HG03280 (cell line): ENCODE measurements around the gene IGFLR1.
"Not testable (repeated sequence)": the region's sequence is repeated elsewhere in the genome, so short reads cannot be mapped to it uniquely, and the experiment has no call there.

ENCODE experiments used
- ATAC-seq: cut with Tn5 transposase; IDR thresholded peaks from one replicate; pipeline ENCODE4 v1.9.1; 2021; ENCODE audit warnings: mild to moderate bottlenecking, moderate library complexity; ENCODE audit not compliant: unreplicated experiment

The IGFLR1 gene

DNA sequence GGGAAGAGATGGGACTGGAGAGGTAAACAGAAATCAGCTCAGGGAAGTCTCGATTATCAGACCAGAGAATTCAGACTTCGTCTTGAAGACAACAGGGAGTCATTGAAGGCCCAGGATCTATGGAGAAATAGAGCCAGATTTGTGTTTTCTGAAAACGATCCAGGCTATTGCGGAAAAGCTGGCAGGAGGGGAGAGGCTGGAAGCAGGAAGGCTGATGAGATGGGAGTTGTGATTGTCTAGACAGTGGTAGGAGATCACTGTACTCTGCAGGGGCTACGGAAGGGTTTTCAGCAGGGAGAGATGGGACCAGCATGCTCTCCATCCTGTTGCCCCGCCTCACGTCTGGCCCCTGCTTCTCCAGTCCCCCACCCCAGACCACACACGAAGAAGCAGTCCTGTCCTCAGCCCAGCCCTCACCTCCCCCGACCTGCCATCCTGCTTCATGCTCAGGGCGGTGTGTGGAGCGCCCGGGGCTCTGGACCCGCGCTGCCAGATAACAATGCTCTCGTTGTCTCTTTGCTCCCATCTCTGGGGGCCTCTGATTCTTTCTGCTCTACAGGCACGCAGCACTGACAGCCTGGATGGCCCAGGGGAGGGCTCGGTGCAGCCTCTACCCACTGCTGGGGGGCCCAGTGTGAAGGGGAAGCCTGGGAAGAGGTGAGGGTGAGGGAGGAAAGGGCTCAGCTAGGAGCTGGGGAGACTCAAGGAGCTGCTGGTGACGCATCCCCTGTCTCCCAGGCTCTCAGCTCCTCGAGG lies 35.0 kb upstream of the IGFLR1 start:
- no peak for ATAC-seq

DNA sequence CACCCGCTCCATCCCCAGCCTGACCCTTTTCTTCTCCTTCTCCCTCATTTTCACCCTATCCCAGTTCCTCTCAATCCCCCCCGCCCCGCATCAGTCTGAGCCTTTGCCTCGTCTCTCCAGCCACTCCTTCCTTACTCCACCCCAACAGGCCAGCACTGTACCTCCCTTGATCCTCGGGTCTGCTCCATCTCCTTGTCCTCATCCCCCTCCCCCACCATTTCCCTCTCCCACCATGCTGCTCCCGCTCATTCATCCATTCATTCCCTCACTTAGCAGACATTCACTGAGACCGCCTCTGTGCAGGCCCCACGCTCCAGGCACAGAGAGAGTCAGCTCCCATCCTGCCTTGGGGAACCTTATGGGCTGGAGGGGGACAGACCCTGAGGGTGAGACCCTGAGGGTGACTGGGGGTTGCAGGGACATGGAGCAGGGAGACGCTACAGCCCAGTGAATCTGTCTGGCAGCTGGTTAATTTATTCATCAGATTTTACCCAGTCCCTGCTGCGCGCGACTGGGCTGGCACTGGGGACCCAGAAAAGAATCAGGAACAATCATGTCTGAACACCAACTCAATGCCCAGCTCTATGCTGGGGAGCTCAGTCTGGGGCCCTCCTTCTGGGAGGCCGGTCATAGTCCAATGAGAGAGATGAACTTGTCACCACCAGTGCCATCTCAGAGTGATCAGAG lies 34.0 kb upstream of the IGFLR1 start:
- no peak for ATAC-seq

GRCh38 chr19:35775298-35776101 lies 33.2 kb upstream of the IGFLR1 start, which contains the start of gene ARHGAP33:
Gene ARHGAP33 (plus strand): TSS chr19:35775564. CDS start chr19:35775659, 95 bp downstream.
- peak; percentile 92 for ATAC-seq

DNA sequence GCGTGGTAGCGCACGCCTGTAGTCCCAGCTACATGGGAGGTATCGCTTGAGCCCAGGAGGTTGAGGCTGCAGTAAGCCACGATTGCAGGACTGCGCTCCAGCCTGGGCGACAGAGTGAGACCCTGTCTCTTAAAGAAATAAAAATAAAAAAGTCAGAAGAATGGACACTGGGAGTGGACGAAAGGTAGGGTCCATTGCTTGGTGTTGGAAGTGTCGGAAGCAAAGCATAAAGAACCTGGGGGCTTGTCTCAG lies 32.7 kb upstream of the IGFLR1 start:
- no peak for ATAC-seq

GRCh38 chr19:35774274-35775045 lies 32.2 kb upstream of the IGFLR1 start:
- ATAC-seq: no peak

DNA sequence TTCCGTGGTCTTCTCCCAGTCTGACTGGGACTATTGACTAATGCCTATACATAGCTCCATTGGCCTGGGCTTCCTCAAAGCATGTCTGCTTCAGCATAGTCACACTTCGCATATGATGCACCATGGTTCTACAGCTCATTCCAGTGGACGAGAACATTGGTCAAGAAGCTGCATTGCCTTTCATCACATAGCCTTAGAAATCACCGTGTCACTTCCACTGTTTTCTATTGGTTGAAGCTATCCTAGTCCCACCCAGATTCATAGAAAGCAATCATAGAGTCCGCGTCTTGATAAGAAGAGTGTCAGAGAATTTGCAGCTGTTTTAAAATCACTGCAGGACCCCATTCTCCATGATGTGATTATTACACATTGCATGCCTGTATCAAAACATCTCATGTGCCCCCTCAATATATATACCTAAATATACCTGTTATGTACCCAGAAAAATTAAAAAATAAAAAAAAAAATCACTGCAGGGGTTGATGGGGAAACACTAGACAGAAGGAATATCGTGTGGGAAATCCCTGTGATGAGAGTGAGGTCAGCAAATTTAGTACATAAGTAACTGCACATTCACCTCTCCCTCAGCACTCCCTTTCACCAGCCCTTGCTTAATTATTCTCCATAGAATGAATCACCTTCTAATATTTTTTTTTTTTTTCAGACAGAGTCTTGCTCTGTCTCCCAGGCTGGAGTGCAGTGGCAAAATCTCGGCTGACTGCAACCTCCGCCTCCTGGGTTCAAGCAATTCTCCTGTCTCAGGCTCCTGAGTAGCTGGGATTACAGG lies 31.0 kb upstream of the IGFLR1 start:
- ATAC-seq: no peak

DNA sequence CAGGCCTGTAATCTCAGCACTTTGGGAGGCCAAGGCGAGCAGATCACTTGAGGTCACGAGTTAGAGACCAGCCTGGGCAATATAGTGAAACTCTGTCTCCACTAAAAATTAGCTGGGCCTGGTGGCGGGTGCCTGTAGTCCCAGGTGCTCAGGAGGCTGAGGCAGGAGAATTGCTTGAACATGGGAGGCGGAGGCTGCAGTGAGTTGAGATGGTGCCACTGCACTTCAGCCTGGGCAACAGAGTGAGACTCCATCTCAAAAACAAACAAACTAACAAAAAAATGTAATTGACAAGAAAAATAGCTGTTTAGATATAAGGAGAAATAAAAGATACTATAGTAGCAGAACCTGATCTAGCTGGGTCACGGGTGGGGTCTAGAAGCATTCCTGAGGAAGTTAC lies 30.1 kb upstream of the IGFLR1 start:
- ATAC-seq: not testable (repeated sequence)

DNA sequence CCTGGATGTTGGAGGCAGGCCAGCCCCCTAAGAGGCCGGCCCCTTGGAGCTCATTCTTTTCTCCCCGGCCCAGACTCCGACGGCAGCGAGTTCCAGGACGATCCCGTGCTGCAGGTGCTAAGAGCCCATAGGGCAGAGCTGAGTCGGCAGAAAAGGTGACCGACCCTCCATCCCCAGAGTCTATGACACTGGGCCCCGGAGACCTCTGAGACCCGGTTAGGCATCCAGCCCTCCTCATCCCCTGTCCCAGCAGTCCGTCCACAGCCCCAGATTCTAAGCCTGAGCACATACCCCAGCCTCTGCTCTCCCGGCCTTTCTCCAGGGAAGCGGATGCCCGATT lies 25.8 kb upstream of the IGFLR1 start:
- no peak for ATAC-seq

GRCh38 chr19:35767288-35768081 lies 25.2 kb upstream of the IGFLR1 start:
- ATAC-seq: no peak

GRCh38 chr19:35766571-35767104 lies 24.4 kb upstream of the IGFLR1 start:
- ATAC-seq: no peak

DNA sequence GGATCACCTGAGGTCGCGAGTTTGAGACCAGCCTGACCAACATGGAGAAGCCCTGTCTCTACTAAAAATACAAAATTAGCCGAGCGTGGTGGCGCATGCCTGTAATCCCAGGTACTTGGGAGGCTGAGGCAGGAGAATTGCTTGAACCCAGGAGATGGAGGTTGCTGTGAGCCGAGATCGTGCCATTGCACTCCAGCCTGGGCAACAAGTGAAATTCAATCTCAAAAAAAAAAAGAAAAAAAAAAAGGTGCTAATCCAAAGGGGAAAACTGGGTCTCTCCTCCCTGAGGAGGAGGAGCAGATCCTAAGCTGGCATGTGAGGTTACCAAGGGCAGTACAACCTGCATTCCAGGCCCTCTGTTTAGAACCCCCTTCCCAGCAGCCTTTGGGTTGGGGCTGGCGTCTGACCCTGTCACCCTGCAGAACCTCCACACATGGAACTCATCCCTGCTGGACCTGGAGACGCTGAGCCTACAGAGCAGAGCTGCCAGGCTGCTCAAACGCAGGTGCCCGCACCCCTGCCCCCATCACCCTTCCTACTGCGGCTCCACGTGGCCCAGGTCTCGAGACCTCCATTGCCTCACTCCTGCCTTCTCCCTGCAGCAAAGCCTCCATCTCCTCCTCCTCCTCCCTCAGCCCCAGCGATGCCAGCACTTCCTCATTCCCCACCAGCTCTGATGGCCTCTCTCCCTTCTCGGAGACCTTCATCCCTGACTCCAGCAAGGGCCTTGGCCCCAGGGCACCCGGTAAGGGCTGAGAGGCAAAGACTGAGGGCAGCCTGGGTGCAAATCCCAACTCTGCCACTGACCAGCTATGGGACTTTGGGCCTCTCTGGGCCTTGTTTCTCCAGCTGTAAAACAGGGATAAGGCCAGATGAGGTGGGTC lies 22.4 kb upstream of the IGFLR1 start:
- ATAC-seq: no peak

DNA sequence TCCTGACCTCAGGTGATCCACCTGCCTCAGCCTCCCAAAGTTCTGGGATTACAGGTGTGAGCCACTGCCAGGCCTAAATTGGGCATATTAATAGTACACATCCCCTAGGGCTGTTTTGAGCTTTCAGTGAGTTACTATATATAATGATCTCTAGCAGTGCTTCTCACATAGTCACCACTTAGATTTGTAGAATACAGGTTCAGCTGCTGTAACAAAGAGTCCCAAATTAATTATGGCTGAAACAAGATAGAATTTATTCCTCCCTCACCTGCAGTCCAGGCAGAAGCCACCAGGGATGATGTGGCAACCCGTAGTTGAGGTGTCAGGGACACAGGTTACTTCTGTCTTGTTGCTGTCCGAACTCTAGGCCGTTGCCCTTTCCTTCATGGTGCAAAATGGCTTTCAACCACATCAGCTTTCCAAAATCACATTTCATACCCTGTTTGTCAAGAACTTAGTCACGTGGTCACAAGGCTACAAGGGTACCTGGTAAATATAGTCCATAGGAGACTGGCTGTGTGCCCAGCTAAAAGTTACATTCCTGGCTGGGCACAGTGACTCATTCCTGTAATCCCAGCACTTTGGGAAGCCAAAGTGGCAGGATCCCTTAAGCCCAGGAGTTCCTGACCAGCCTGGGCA lies 18.6 kb upstream of the IGFLR1 start:
- ATAC-seq: no peak

DNA sequence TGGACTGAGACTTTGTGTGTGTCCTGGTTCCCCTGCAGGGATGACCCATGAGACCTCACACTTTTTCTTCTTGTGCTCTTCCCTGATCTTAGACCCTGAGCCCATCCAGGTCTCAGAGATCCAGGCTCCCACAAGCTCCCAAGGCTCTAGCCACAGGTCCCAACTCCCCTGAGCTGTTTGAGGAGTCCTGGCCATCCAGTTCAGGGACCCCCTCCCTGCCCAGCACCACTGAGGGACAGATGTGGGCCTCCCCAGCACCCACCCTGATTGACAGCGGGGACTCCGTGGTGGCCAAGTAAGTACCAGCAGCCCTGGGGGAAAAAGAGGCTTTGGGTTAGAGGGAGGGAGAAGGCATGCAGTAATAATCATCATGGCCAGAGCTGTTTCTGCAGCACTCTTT lies 17.4 kb upstream of the IGFLR1 start:
- no peak for ATAC-seq

- peak; percentile 94 for ATAC-seq
Observed at GRCh38 chr19:35757749-35758608, 15.7 kb upstream of the IGFLR1 start, which contains the start of gene PROSER3. Gene PROSER3 (plus strand): TSS chr19:35758176. CDS start chr19:35758216, 40 bp downstream.

- no peak for ATAC-seq
Observed at GRCh38 chr19:35757231-35757748, 15.0 kb upstream of the IGFLR1 start.

DNA sequence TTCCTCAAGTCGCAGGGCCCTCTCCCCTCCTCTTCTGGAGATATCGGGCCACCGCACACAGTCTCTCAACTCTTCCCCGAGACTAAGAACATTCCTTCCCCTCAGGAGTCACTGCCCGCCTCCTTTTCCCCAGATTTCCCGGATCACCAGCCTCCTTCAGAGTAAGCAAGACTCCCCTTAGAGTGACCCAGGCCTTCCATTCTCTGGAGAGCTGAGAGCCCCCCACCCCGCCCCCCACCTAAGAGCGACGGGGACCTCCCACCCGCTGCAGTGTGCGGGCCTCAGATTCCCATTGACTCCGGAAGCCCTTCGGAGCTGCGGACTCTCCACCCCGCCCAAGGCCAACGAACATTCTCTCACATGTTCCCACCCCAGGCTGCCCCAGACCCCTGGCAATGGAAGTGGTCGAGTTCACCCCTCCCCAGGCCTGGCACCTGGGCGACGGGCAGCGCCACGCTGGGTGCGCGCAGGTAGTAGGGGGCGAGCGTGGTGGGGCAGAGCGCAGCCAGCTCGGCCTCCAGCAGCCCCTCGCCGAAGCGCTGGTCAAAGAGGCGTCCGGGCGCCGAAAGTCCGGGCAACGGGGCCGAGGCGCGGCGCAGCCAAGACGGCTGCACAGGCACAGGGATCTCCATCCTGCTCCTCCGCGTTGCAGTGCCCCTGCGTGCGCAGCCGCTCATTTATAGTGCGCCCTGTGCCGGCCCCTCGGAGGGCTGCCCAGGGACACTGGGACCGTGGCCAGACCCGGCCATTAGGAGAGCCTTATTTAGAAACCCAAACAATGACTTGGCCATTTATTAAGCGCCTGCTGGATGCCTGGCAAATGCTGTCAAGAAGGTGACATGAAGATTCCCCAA lies 14.4 kb upstream of the IGFLR1 start, which contains the start of gene HSPB6:
TSS of gene HSPB6 (minus strand) at position 653 of the 854 bp plus-strand sequence. CDS start at position 632, 21 bp downstream.
- no peak for ATAC-seq
